GM13977 (cell line): ENCODE results near the gene KCNAB1.

Source experiments
- DNase-seq: peaks from one replicate; pipeline ENCODE4 v3.0.0; 2012; ENCODE audit warnings: low spot score
- CTCF ChIP-seq: IDR thresholded peaks from 2 replicates; pipeline ENCODE4 v1.5.1; 2012; ENCODE audit warnings: mild to moderate bottlenecking, control low read depth; ENCODE audit not compliant: insufficient read depth; ENCODE audit errors: extremely low read depth, missing control alignments
- in situ Hi-C: fragments of 300-500 bp; cut with MboI; formaldehyde crosslinking; loops from one replicate; pipeline ENCODE4 v1.12.0; 2022; ENCODE audit warnings: low sequenced_read_pairs, low pct_unique_long_range_greater_than_20kb, mixed read lengths, inconsistent platforms; ENCODE audit not compliant: unreplicated experiment

Gene KCNAB1

GRCh38 chr3:156582532-156583183, 462.3 kb downstream of the KCNAB1 start:
- in situ Hi-C loops, result no loop called here
- TF ChIP-seq CTCF, result no peak
- DNase-seq, result no peak

GRCh38 chr3:156583469-156583868, 463.1 kb downstream of the KCNAB1 start:
- no peak for DNase-seq
- no peak for TF ChIP-seq CTCF
- in situ Hi-C loops, result no loop called here

GRCh38 chr3:156586905-156587759, 466.8 kb downstream of the KCNAB1 start:
- in situ Hi-C loops, result no loop called here
- DNase-seq, result no peak
- no peak for TF ChIP-seq CTCF

- DNase-seq, result no peak
- in situ Hi-C loops, result no loop called here
- TF ChIP-seq CTCF, result no peak
Measured at GRCh38 chr3:156587760-156588069, 467.3 kb downstream of the KCNAB1 start.
